Fibroblast of lung (primary cell): ENCODE data around the gene ARMC10. TPM values are rescaled to one million over a fixed set of nuclear protein-coding genes. Genes with fewer than 3 reads are reported as not detected.
A peak's percentile ranks its signal among the peaks of the same experiment; 100 is the strongest.
"Not testable (repeated sequence)": the region's sequence is repeated elsewhere in the genome, so short reads cannot be mapped to it uniquely, and the experiment has no call there.

Source experiments
- DNase-seq, 2 donors: peaks; one replicate each; pipeline versions ENCODE4 v3.0.0 to v3.0.0-alpha.2; 2010; ENCODE audit warnings: low read depth in 2 of 2
- H2AFZ ChIP-seq: 2 replicates; pipeline ENCODE4 v1.5.1; 2012; ENCODE audit warnings: low read length, control low read depth, inconsistent platforms
- H3K27ac ChIP-seq: 2 replicates; pipeline ENCODE4 v1.5.1; 2011; ENCODE audit warnings: low read length, control low read depth; ENCODE audit not compliant: insufficient read depth
- H3K27me3 ChIP-seq: 2 replicates; pipeline ENCODE4 v1.5.1; 2011; ENCODE audit warnings: mild to moderate bottlenecking, low read length; ENCODE audit not compliant: control insufficient read depth, insufficient read depth
- H3K36me3 ChIP-seq: 2 replicates; pipeline ENCODE4 v1.5.1; 2011; ENCODE audit warnings: low read length; ENCODE audit not compliant: control insufficient read depth, insufficient read depth
- H3K4me1 ChIP-seq: 2 replicates; pipeline ENCODE4 v1.5.1; 2011; ENCODE audit warnings: low read length; ENCODE audit not compliant: control insufficient read depth, insufficient read depth; ENCODE audit errors: extremely low read depth
- H3K4me2 ChIP-seq: 2 replicates; pipeline ENCODE4 v1.5.1; 2011; ENCODE audit warnings: low read length, control low read depth; ENCODE audit not compliant: insufficient read depth; ENCODE audit errors: extremely low read depth
- H3K4me3 ChIP-seq, 4 experiments: fragments of 200-600 bp in 1 of 4; sonication (generic) in 1 of 4; replicated peaks in 1 of 4; 2 replicates each; pipeline ENCODE4 v1.5.1; 2011 to 2016; ENCODE audit warnings: low read length in 4 of 4, low read depth in 3 of 4, mild to moderate bottlenecking in 3 of 4, control low read depth in 2 of 4, inconsistent platforms in 1 of 4, mixed read lengths in 1 of 4; ENCODE audit not compliant: insufficient read depth in 1 of 4; ENCODE audit errors: control extremely low read depth in 1 of 4
- H3K79me2 ChIP-seq: 2 replicates; pipeline ENCODE4 v1.5.1; 2012; ENCODE audit warnings: mild to moderate bottlenecking, low read length, inconsistent platforms; ENCODE audit not compliant: control insufficient read depth, insufficient read depth
- H3K9ac ChIP-seq: 2 replicates; pipeline ENCODE4 v1.5.1; 2011; ENCODE audit warnings: mild to moderate bottlenecking, low read length, control low read depth; ENCODE audit not compliant: insufficient read depth
- H3K9me3 ChIP-seq: 2 replicates; pipeline ENCODE4 v1.5.1; 2012; ENCODE audit warnings: low read depth, low read length; ENCODE audit not compliant: control insufficient read depth, insufficient read depth
- H4K20me1 ChIP-seq: 2 replicates; pipeline ENCODE4 v1.5.1; 2011; ENCODE audit warnings: low read length; ENCODE audit not compliant: control insufficient read depth, insufficient read depth; ENCODE audit errors: extremely low read depth
- CTCF ChIP-seq, 2 donors: IDR thresholded peaks in 1 of 2; conservative IDR thresholded peaks in 1 of 2; 1 replicate in 1 of 2; 2 replicates in 1 of 2; pipeline ENCODE4 v1.5.1; 2011 to 2012; ENCODE audit warnings: low read length in 2 of 2, control low read depth in 1 of 2, inconsistent platforms in 1 of 2, low read depth in 1 of 2, mild to moderate bottlenecking in 1 of 2
- EZH2 ChIP-seq: IDR thresholded peaks from 2 replicates; pipeline ENCODE4 v1.5.1; 2012; ENCODE audit warnings: low read length, control low read depth, mild to moderate bottlenecking; ENCODE audit errors: missing control alignments
- polyA plus RNA-seq, 2 donors: library from polyadenylated mRNA; depleted of rRNA in 1 of 2; stranded (reverse) in 1 of 2; unstranded in 1 of 2; fragments of >200 nt; gene quantifications; 2 replicates each; pipeline ENCODE4 v1.2.1, GENCODE V29; 2011 to 2012; ENCODE audit warnings: missing spikeins in 1 of 2
- total RNA-seq: library from RNA; depleted of rRNA; stranded (reverse); fragments of >200 nt; gene quantifications from 2 replicates; pipeline ENCODE4 v1.2.1, GENCODE V29; 2014

ARMC10 gene
- total and polyA plus RNA-seq, 2 donors (not counting 1 experiment from before 2014, with no cell fraction given) = 31.8 to 50.5 TPM

GRCh38 chr7:103077318-103077717, 2.4 kb downstream of the ARMC10 start:
- peaks cover 22% of the 10 kb centered on the region for H3K79me2 ChIP-seq
- H3K4me2 ChIP-seq = no peak overlapping the region
- H3K9me3 ChIP-seq = no peaks in the 10 kb centered on the region
- H3K9ac ChIP-seq = no peak overlapping the region
- H4K20me1 ChIP-seq = no peaks in the 10 kb centered on the region
- no peaks in the 10 kb centered on the region for H3K27me3 ChIP-seq
- no peaks in the 10 kb centered on the region for H3K36me3 ChIP-seq
- no peak overlapping the region for H3K4me3 ChIP-seq
- H3K27ac ChIP-seq = no peak overlapping the region
- peaks cover 2% of the 10 kb centered on the region for H3K4me1 ChIP-seq
- TF ChIP-seq EZH2 (no peak), CTCF (conservative IDR thresholded peaks at IDR 0.05 in 1 of 2, IDR thresholded peaks at IDR 0.05 in 1 of 2; ENCODE audit: low read depth in 1 of 2, low read length in 2 of 2) (no peak)
- H2AFZ ChIP-seq = no peak overlapping the region
- no peak for DNase-seq

GRCh38 chr7:103078226-103078625, 3.3 kb downstream of the ARMC10 start:
- not testable (repeated sequence) for H4K20me1 ChIP-seq, H3K4me1 ChIP-seq, H3K9me3 ChIP-seq, H3K4me2 ChIP-seq, H3K9ac ChIP-seq, H3K36me3 ChIP-seq, H3K27ac ChIP-seq, H3K4me3 ChIP-seq, DNase-seq, H3K27me3 ChIP-seq, H2AFZ ChIP-seq
- peaks cover 22% of the 10 kb centered on the region for H3K79me2 ChIP-seq

GRCh38 chr7:103079836-103080235, 4.9 kb downstream of the ARMC10 start:
- H3K36me3 ChIP-seq = no peaks in the 10 kb centered on the region
- peak in 1 of 2 donors; percentile 56 for DNase-seq
- H3K27me3 ChIP-seq = no peaks in the 10 kb centered on the region
- no peaks in the 10 kb centered on the region for H4K20me1 ChIP-seq
- H3K4me3 ChIP-seq = no peak overlapping the region
- H2AFZ ChIP-seq = no peak overlapping the region
- H3K4me1 ChIP-seq = no peaks in the 10 kb centered on the region
- no peaks in the 10 kb centered on the region for H3K9me3 ChIP-seq
- TF ChIP-seq CTCF (conservative IDR thresholded peaks at IDR 0.05 in 1 of 2, IDR thresholded peaks at IDR 0.05 in 1 of 2; ENCODE audit: low read depth in 1 of 2, low read length in 2 of 2) (no peak), EZH2 (no peak)
- no peak overlapping the region for H3K9ac ChIP-seq
- no peak overlapping the region for H3K27ac ChIP-seq
- H3K4me2 ChIP-seq = no peak overlapping the region
- peaks cover 22% of the 10 kb centered on the region for H3K79me2 ChIP-seq
